K562 (cell line): Measurements from ENCODE around the gene DDX41. TPM values are rescaled to one million over a fixed set of nuclear protein-coding genes. Genes with fewer than 3 reads are reported as not detected.

Source experiments
- ATAC-seq: fragments of 200-7000 bp; cut with Tn5 transposase; 3 replicates; pipeline ENCODE4 v1.9.1; 2020; ENCODE audit warnings: moderate library complexity
- BruUV-seq: library from RNA; stranded (reverse); fragments of 400-500 nt; replicated peaks from 2 replicates; lab custom pipeline; 2021; lab: Mats Ljungman, UMichigan
- CTCF ChIA-PET: fragments of 300-600 bp; formaldehyde crosslinking; extraction: SDS; loops from one replicate; lab custom pipeline; 2021; ENCODE audit warnings: low intra/inter-chr PET ratio; lab: Yijun Ruan, JAX
- POLR2A ChIA-PET: fragments of 300-600, 350-650 bp; sonication (Branson Sonifier 250); formaldehyde crosslinking; extraction: SDS; loops from one replicate; lab custom pipeline; 2021; ENCODE audit warnings: antibody characterized with exemption, inconsistent platforms; lab: Yijun Ruan, JAX
- DNase-seq, 4 experiments: peaks; one replicate each; pipeline versions ENCODE4 v3.0.0 to v3.0.0-alpha.2; 2011 to 2018; ENCODE audit warnings: low spot score in 3 of 4, mixed read lengths in 3 of 4; ENCODE audit errors: extremely low read depth in 1 of 4
- FAIRE-seq: peaks from 2 replicates; lab custom pipeline; 2011; peaks lifted over from hg19 to GRCh38; lab: Jason Lieb, UNC
- H2AFZ ChIP-seq: 2 replicates; pipeline ENCODE4 v1.6.0; 2011; ENCODE audit warnings: low read depth, low read length, control low read depth, inconsistent platforms
- H3K27ac ChIP-seq: fragments of 200-600 bp; 3 replicates; pipeline ENCODE4 v1.8.0; 2011; ENCODE audit warnings: low read depth, mild to moderate bottlenecking, control low read depth, inconsistent platforms, low read length, moderate library complexity, mixed read lengths; ENCODE audit errors: extremely low read depth
- H3K27me3 ChIP-seq, 2 experiments: fragments of 300-600 bp in 1 of 2; 2 replicates in 1 of 2; 3 replicates in 1 of 2; pipeline versions ENCODE4 v1.6.0 to v1.8.0; 2011; ENCODE audit warnings: inconsistent platforms in 2 of 2, low read length in 2 of 2, mild to moderate bottlenecking in 1 of 2, mixed read lengths in 1 of 2, moderate library complexity in 1 of 2; ENCODE audit not compliant: control insufficient read depth in 2 of 2, insufficient read depth in 2 of 2
- H3K36me3 ChIP-seq: fragments of 300-600 bp; 3 replicates; pipeline ENCODE4 v1.8.0; 2011; ENCODE audit warnings: mild to moderate bottlenecking, low read length, inconsistent platforms; ENCODE audit not compliant: control insufficient read depth, insufficient read depth
- H3K4me1 ChIP-seq, 2 experiments: fragments of 200-600 bp in 1 of 2; replicated peaks in 1 of 2; 2 replicates in 1 of 2; 3 replicates in 1 of 2; pipeline versions ENCODE4 v1.5.1 to v1.8.0; 2011; ENCODE audit warnings: inconsistent platforms in 2 of 2, low read length in 2 of 2, mild to moderate bottlenecking in 1 of 2, mixed read lengths in 1 of 2, moderate library complexity in 1 of 2; ENCODE audit not compliant: control insufficient read depth in 2 of 2, insufficient read depth in 2 of 2
- H3K4me2 ChIP-seq: 2 replicates; pipeline ENCODE4 v1.6.1; 2011; ENCODE audit warnings: low read length, control low read depth, inconsistent platforms, mixed read lengths; ENCODE audit not compliant: insufficient read depth
- H3K4me3 ChIP-seq: fragments of 200-600 bp; sonication (generic), shearing (Covaris generic); 2 replicates; pipeline ENCODE4 v1.5.1; 2016; ENCODE audit warnings: control low read depth, inconsistent platforms
- H3K79me2 ChIP-seq: fragments of 200-600 bp; 3 replicates; pipeline ENCODE4 v1.8.0; 2011; ENCODE audit warnings: low read length, inconsistent platforms; ENCODE audit not compliant: control insufficient read depth, insufficient read depth
- H3K9ac ChIP-seq, 2 experiments: 2 replicates each; pipeline versions ENCODE4 v1.6.0 to v1.6.1; 2011; ENCODE audit warnings: low read depth in 2 of 2, low read length in 2 of 2, control low read depth in 1 of 2, inconsistent platforms in 1 of 2, mild to moderate bottlenecking in 1 of 2, mixed read lengths in 1 of 2; ENCODE audit not compliant: insufficient read depth in 1 of 2
- H3K9me1 ChIP-seq: one replicate; pipeline ENCODE4 v1.6.0; 2011; ENCODE audit warnings: inconsistent platforms, mild to moderate bottlenecking, low read length, moderate library complexity; ENCODE audit not compliant: control insufficient read depth, insufficient read depth
- H3K9me3 ChIP-seq: replicated peaks from 2 replicates; pipeline ENCODE4 v1.5.1; 2011; ENCODE audit warnings: low read depth, low read length, inconsistent platforms; ENCODE audit not compliant: control insufficient read depth, insufficient read depth
- H4K20me1 ChIP-seq: replicated peaks from 2 replicates; pipeline ENCODE4 v1.6.1; 2011; ENCODE audit warnings: low read length, inconsistent platforms, mixed read lengths; ENCODE audit not compliant: control insufficient read depth, insufficient read depth
- ATF4 ChIP-seq: fragments of 450-650 bp; formaldehyde crosslinking; IDR thresholded peaks from 2 replicates; pipeline ENCODE4 v1.4.0; 2022; ENCODE audit warnings: mild to moderate bottlenecking, moderate library complexity
- CEBPG ChIP-seq, 3 experiments: fragments of 200-800 bp in 1 of 3; sonication (Bioruptor generic) in 1 of 3; sonication (generic) in 1 of 3; formaldehyde crosslinking in 1 of 3; IDR thresholded peaks in 2 of 3; conservative IDR thresholded peaks in 1 of 3; 2 replicates each; pipeline versions ENCODE4 v1.6.1 to v1.8.0; 2016 to 2022; ENCODE audit warnings: missing compliant biosample characterization in 2 of 3, missing genetic modification characterization in 2 of 3, mild to moderate bottlenecking in 1 of 3, missing genetic modification reagents in 1 of 3
- HMBOX1 ChIP-seq: sonication (generic); IDR thresholded peaks from 2 replicates; pipeline ENCODE4 v1.6.1; 2016
- MTF1 ChIP-seq: fragments of 250-450 bp; sonication (Bioruptor Pico); IDR thresholded peaks from 2 replicates; pipeline ENCODE4 v1.9.0; 2021; ENCODE audit warnings: moderate library complexity, mild to moderate bottlenecking, inconsistent platforms, borderline replicate concordance
- RBM14 ChIP-seq: fragments of 200-400 bp; formaldehyde crosslinking; IDR thresholded peaks from 2 replicates; pipeline ENCODE4 v1.6.1; 2018; ENCODE audit warnings: low read depth, mild to moderate bottlenecking, low read length, moderate library complexity, borderline replicate concordance; ENCODE audit not compliant: insufficient read depth
- SIX5 ChIP-seq, 2 experiments: IDR thresholded peaks; 2 replicates each; pipeline ENCODE4 v1.6.1; 2011; ENCODE audit warnings: low read length in 2 of 2, borderline replicate concordance in 1 of 2, low read depth in 1 of 2, mild to moderate bottlenecking in 1 of 2, moderate library complexity in 1 of 2; ENCODE audit not compliant: insufficient read depth in 1 of 2
- ZNF707 ChIP-seq: fragments of 250-450 bp; sonication (Bioruptor Pico); conservative IDR thresholded peaks from 2 replicates; pipeline ENCODE4 v1.8.0; 2022; ENCODE audit warnings: inconsistent platforms, mild to moderate bottlenecking, moderate library complexity
- WGBS: fragments of 100-300 bp; shearing (Covaris generic); methylation state at CpG from one replicate; pipeline ENCODE4 v1.1.6; 2016; ENCODE audit warnings: low coverage, mixed read lengths; ENCODE audit not compliant: insufficient coverage; ENCODE audit errors: missing lambda C conversion rate; 5-methylcytosine and 5-hydroxymethylcytosine counted together
- in situ Hi-C: fragments of 300-500 bp; cut with MboI; formaldehyde crosslinking; loops from 4 replicates; pipeline ENCODE4 v1.15.0; 2018; ENCODE audit warnings: inconsistent platforms, mixed read lengths
- intact Hi-C: fragments of 100-400 bp; cut with micrococcal nuclease; formaldehyde crosslinking; loops from 2 replicates; pipeline ENCODE4 v1.14.2; 2022
- polyA plus RNA-seq, 8 experiments: library from polyadenylated mRNA; depleted of rRNA in 4 of 8; stranded (reverse) in 5 of 8; unstranded in 3 of 8; fragments of >200 nt; fragmentation: Nextera tagmentation in 2 of 8; fragmentation: Illumina TruSeq in 1 of 8; extraction: Ambion mirVana in 2 of 8; extraction: Trizol in 1 of 8; gene quantifications; 2 replicates each; pipeline versions ENCODE4 v1.2.1 to v1.2.3, GENCODE V29; 2011 to 2014; ENCODE audit warnings: inconsistent platforms in 1 of 8, missing spikeins in 1 of 8
- total RNA-seq, 7 experiments: library from RNA; depleted of rRNA in 6 of 7; stranded (reverse); fragments of >200 nt in 6 of 7; fragmentation: Illumina TruSeq in 2 of 7; extraction: Trizol in 2 of 7; gene quantifications; 2 replicates each; pipeline versions ENCODE4 v1.2.1 to v1.2.3, GENCODE V29; 2011 to 2021; ENCODE audit warnings: low replicate concordance in 1 of 7
- TF ChIP-seq, protein P1 (sequence below): IDR thresholded peaks from 2 replicates; pipeline ENCODE4 v1.6.1; 2016; ENCODE audit warnings: missing genetic modification characterization, missing compliant biosample characterization

Gene DDX41
- total and polyA plus RNA-seq, 9 of the 15 experiments (the other 6 are each of a cell fraction or from before 2014, with no cell fraction given) = 38.2 to 284 (median 116) TPM

GRCh38 chr5:177527595-177527994, 10.8 kb upstream of the DDX41 start:
- H4K20me1 ChIP-seq = peaks cover 17% of the 10 kb centered on the region
- no peak overlapping the region for H3K9ac ChIP-seq
- ATAC-seq = no peak
- ChIA-PET POLR2A (interaction anchor here (1.2 to 4.9 kb wide), 2 partner anchors 17 to 21 kb away, joined by 3 to 28 read pairs; no protein-coding TSS in a partner anchor), CTCF (no interaction called here)
- no peaks in the 10 kb centered on the region for H3K27me3 ChIP-seq
- no peaks in the 10 kb centered on the region for H3K9me3 ChIP-seq
- WGBS = 92% methylated on average over 8 of the region's 8 CpGs
- no peak overlapping the region for H3K4me2 ChIP-seq
- no peaks in the 10 kb centered on the region for H3K79me2 ChIP-seq
- peaks cover 3% of the 10 kb centered on the region for H3K9me1 ChIP-seq
- no peak overlapping the region for H2AFZ ChIP-seq
- DNase-seq = no peak
- BruUV-seq = no TSS peak
- intact Hi-C loops = no loop called here
- H3K27ac ChIP-seq = no peak overlapping the region
- TF ChIP-seq CEBPG (CRISPR knock-in tag; IDR thresholded peaks at IDR 0.05) = no peak
- TF ChIP-seq CEBPG (tag; conservative IDR thresholded peaks at IDR 0.05 in 1 of 2, IDR thresholded peaks at IDR 0.05 in 1 of 2) = no peak
- TF ChIP-seq ZNF707 (CRISPR knock-in tag) = no peak
- TF ChIP-seq RBM14 = no peak
- TF ChIP-seq, protein P1, sequence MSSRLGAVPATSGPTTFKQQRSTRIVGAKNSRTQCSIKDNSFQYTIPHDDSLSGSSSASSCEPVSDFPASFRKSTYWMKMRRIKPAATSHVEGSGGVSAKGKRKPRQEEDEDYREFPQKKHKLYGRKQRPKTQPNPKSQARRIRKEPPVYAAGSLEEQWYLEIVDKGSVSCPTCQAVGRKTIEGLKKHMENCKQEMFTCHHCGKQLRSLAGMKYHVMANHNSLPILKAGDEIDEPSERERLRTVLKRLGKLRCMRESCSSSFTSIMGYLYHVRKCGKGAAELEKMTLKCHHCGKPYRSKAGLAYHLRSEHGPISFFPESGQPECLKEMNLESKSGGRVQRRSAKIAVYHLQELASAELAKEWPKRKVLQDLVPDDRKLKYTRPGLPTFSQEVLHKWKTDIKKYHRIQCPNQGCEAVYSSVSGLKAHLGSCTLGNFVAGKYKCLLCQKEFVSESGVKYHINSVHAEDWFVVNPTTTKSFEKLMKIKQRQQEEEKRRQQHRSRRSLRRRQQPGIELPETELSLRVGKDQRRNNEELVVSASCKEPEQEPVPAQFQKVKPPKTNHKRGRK (tag) = no peak
- TF ChIP-seq ATF4 (CRISPR knock-in tag) = no peak
- TF ChIP-seq MTF1 (CRISPR knock-in tag) = no peak
- TF ChIP-seq HMBOX1 = no peak
- TF ChIP-seq SIX5 (IDR thresholded peaks at IDR 0.05; ENCODE audit: borderline replicate concordance in 1 of 2, insufficient read depth in 1 of 2, low read depth in 1 of 2, low read length in 2 of 2) = no peak
- TF ChIP-seq, all 486 proteins: peak for 0
- no peak overlapping the region for H3K4me3 ChIP-seq
- FAIRE-seq = no peak
- in situ Hi-C loops = no loop called here
- H3K36me3 ChIP-seq = peaks cover 91% of the 10 kb centered on the region
- peaks cover 24 to 42% of the 10 kb centered on the region in 2 experiments for H3K4me1 ChIP-seq
